ENCODE results near the gene TMEM185B.

DNA sequence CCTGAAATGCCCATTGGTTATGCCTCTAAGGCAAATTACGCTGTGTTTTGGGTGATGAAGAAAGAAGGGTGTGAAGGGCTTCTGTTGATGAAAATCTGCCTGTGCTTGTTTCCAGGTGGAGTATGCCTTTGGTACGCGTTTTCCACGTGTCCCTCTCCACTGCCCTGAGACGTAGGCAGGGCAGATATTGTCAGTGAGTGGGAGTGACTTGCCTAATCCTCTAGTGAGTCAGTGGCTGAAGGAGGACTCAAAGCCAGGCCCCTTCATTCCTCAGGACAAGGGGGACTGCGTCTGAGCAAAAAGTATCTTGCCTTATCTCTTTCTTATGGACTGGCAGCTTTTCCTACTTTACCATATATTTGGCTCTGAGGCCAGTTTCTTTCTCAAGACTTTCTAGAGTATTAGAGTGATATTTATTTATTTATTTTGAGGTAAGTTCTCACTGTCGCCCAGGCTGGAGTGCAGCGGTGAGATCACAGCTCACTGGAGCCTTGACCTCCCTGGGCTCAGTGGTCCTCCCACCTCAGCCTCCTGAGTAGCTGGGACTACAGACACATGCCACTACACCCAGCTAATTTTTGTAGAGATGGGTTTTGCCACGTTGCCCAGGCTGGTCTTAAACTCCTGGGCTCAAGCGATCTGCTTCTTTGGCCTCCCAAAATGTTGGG is 39.7 kb upstream of the TMEM185B start:
- TF ChIP-seq, protein P1, sequence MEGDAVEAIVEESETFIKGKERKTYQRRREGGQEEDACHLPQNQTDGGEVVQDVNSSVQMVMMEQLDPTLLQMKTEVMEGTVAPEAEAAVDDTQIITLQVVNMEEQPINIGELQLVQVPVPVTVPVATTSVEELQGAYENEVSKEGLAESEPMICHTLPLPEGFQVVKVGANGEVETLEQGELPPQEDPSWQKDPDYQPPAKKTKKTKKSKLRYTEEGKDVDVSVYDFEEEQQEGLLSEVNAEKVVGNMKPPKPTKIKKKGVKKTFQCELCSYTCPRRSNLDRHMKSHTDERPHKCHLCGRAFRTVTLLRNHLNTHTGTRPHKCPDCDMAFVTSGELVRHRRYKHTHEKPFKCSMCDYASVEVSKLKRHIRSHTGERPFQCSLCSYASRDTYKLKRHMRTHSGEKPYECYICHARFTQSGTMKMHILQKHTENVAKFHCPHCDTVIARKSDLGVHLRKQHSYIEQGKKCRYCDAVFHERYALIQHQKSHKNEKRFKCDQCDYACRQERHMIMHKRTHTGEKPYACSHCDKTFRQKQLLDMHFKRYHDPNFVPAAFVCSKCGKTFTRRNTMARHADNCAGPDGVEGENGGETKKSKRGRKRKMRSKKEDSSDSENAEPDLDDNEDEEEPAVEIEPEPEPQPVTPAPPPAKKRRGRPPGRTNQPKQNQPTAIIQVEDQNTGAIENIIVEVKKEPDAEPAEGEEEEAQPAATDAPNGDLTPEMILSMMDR (IDR thresholded peaks at IDR 0.05; ENCODE audit: low read depth, low read length, missing input control), result no peak
- TF ChIP-seq YY1 (IDR thresholded peaks at IDR 0.05), result no peak
- TF ChIP-seq FOXA1 (IDR thresholded peaks at IDR 0.05), result no peak
- TF ChIP-seq RAD21 (IDR thresholded peaks at IDR 0.05), result no peak
- no peak for TF ChIP-seq TAF1 (conservative IDR thresholded peaks at IDR 0.05)
- TF ChIP-seq, protein P2, sequence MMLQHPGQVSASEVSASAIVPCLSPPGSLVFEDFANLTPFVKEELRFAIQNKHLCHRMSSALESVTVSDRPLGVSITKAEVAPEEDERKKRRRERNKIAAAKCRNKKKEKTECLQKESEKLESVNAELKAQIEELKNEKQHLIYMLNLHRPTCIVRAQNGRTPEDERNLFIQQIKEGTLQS (IDR thresholded peaks at IDR 0.05), result no peak
- no peak for TF ChIP-seq HNF4A (conservative IDR thresholded peaks at IDR 0.05)
- no peak for TF ChIP-seq RXRA (IDR thresholded peaks at IDR 0.05)

Measured in liver (tissue), 3 donors.